HG02798 (cell line): ENCODE data around the gene CALCOCO2.
"Not testable (repeated sequence)": the region's sequence is repeated elsewhere in the genome, so short reads cannot be mapped to it uniquely, and the experiment has no call there.

Experiments
- ATAC-seq: cut with Tn5 transposase; IDR thresholded peaks from one replicate; pipeline ENCODE4 v1.9.1; 2021; ENCODE audit warnings: mild to moderate bottlenecking; ENCODE audit not compliant: unreplicated experiment, poor library complexity

CALCOCO2 gene

GRCh38 chr17:48830840-48831548, at the start of gene CALCOCO2:
TSS of gene CALCOCO2 (plus strand) at chr17:48831035. CDS start at chr17:48841708, 10,673 bp downstream.
- peak; percentile 92 for ATAC-seq

- no peak for ATAC-seq
Observed at GRCh38 chr17:48787828-48788227, 43.0 kb upstream of the CALCOCO2 start.

- ATAC-seq = no peak
Observed at GRCh38 chr17:48790607-48791127, 40.2 kb upstream of the CALCOCO2 start.

GRCh38 chr17:48791128-48792032, 39.5 kb upstream of the CALCOCO2 start:
- ATAC-seq = no peak

- no peak for ATAC-seq
Observed at GRCh38 chr17:48792033-48792798, 38.6 kb upstream of the CALCOCO2 start.

- no peak for ATAC-seq
Observed at GRCh38 chr17:48795444-48796162, 35.2 kb upstream of the CALCOCO2 start.

GRCh38 chr17:48796163-48796522, 34.7 kb upstream of the CALCOCO2 start:
- ATAC-seq = not testable (repeated sequence)

GRCh38 chr17:48799069-48799723, 31.6 kb upstream of the CALCOCO2 start:
- no peak for ATAC-seq

- ATAC-seq = no peak
Observed at GRCh38 chr17:48800626-48801217, 30.1 kb upstream of the CALCOCO2 start.

- peak; percentile 60 for ATAC-seq
Observed at GRCh38 chr17:48804936-48805411, 25.9 kb upstream of the CALCOCO2 start.

- no peak for ATAC-seq
Observed at GRCh38 chr17:48809182-48809581, 21.7 kb upstream of the CALCOCO2 start.

- ATAC-seq = no peak
Observed at GRCh38 chr17:48812001-48812400, 18.8 kb upstream of the CALCOCO2 start.

- ATAC-seq = no peak
Observed at GRCh38 chr17:48814504-48814903, 16.3 kb upstream of the CALCOCO2 start.

- no peak for ATAC-seq
Observed at GRCh38 chr17:48815311-48815710, 15.5 kb upstream of the CALCOCO2 start.

- ATAC-seq = no peak
Observed at GRCh38 chr17:48816438-48816773, 14.4 kb upstream of the CALCOCO2 start.

- ATAC-seq = peak; percentile 87
Observed at GRCh38 chr17:48816774-48817590, 13.9 kb upstream of the CALCOCO2 start, which contains the start of gene TTLL6. TSS of gene TTLL6 (minus strand) at chr17:48817229. CDS start at chr17:48817072, 157 bp downstream.

GRCh38 chr17:48818361-48818841, 12.4 kb upstream of the CALCOCO2 start:
- no peak for ATAC-seq

- no peak for ATAC-seq
Observed at GRCh38 chr17:48819466-48819865, 11.4 kb upstream of the CALCOCO2 start.
